AG09319 (cell line): ENCODE results near the gene PLP1.
"Not testable (repeated sequence)": the region's sequence is repeated elsewhere in the genome, so short reads cannot be mapped to it uniquely, and the experiment has no call there.

Source experiments
- DNase-seq: peaks from one replicate; pipeline ENCODE4 v3.0.0-alpha.2; 2010; ENCODE audit warnings: low read depth; ENCODE audit errors: extremely low read depth
- TF ChIP-seq, protein P1 (sequence below): IDR thresholded peaks from 2 replicates; pipeline ENCODE4 v1.5.1; 2011; ENCODE audit warnings: low read depth, mild to moderate bottlenecking, inconsistent platforms, low read length, moderate library complexity

Gene PLP1

GRCh38 chrX:103758555-103758954 lies 18.1 kb upstream of the PLP1 start:
- TF ChIP-seq, protein P1, sequence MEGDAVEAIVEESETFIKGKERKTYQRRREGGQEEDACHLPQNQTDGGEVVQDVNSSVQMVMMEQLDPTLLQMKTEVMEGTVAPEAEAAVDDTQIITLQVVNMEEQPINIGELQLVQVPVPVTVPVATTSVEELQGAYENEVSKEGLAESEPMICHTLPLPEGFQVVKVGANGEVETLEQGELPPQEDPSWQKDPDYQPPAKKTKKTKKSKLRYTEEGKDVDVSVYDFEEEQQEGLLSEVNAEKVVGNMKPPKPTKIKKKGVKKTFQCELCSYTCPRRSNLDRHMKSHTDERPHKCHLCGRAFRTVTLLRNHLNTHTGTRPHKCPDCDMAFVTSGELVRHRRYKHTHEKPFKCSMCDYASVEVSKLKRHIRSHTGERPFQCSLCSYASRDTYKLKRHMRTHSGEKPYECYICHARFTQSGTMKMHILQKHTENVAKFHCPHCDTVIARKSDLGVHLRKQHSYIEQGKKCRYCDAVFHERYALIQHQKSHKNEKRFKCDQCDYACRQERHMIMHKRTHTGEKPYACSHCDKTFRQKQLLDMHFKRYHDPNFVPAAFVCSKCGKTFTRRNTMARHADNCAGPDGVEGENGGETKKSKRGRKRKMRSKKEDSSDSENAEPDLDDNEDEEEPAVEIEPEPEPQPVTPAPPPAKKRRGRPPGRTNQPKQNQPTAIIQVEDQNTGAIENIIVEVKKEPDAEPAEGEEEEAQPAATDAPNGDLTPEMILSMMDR: no peak
- DNase-seq: no peak

DNA sequence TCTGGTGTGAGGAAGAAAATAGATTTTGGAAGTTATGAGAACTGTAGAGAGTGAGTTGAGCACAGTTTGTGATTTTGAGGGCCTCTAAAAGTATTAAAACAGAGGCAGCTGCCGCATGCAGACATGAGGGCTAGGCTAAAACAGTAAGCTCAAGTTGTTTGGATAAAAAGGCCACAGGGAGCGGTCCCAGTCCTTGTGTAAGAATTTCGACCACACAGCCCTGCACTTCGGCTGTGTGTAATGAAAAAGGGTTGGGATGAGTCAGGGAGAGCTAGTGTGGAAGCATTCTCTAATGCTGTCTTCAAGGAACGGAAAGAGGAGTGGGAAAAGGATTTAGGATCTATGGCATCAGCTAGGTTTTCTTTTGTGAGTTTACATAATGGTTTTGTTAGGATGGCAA lies 13.1 kb upstream of the PLP1 start:
- DNase-seq: not testable (repeated sequence)

DNA sequence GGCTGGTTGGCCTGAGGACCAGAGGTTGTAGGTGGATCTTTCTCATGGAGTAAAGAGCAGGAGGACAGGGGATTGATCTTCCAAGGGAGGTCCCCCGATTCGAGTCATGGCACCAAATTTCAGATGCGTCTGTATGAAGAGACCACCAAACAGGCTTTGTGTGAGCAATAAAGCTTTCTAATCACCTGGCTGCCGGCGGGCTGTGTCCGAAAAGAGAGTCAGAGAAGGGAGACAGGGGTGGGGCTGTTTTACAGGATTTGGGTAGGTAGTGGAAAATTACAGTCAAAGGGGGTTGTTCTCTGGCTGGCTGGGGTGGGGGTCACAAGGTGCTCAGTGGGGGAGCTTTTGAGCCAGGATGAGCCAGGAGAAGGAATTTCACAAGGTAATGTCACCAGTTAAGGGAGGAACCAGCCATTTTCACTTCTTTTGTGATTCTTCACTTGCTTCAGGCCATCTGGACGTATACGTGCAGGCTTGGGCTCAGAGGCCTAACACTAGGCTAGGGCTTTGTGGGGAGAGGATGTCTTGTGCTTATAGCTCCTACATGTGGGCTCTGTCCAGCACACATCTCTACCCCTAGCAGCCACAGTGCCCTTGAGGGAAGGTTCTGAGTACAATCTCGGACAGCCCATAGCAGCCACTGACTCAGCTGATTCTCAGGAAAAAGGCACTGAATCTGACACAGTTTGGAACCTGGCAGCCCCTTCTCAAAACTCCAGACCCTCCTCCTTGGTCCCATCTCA lies 9.7 kb upstream of the PLP1 start:
- DNase-seq: not testable (repeated sequence)

DNA sequence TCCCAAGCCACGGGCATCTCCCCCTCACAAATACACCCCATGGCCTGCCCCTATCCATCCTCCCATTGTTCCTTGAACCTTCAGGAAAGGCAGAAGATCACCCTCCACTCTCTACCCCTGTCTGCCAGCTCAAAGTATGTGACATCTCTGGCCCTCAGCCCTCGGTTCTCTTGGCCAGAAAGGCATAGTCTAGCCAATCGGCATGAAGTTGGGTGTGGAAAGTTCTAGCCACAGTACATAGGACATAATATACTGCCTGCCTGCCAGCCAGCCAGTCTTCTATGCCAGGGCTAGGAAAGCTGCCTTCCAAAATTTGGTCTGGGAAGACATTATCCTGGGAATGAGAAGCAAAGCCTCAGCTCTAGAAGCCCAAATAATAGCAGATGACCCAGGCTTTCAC lies 3.2 kb upstream of the PLP1 start:
- TF ChIP-seq, protein P1: no peak
- DNase-seq: no peak

DNA sequence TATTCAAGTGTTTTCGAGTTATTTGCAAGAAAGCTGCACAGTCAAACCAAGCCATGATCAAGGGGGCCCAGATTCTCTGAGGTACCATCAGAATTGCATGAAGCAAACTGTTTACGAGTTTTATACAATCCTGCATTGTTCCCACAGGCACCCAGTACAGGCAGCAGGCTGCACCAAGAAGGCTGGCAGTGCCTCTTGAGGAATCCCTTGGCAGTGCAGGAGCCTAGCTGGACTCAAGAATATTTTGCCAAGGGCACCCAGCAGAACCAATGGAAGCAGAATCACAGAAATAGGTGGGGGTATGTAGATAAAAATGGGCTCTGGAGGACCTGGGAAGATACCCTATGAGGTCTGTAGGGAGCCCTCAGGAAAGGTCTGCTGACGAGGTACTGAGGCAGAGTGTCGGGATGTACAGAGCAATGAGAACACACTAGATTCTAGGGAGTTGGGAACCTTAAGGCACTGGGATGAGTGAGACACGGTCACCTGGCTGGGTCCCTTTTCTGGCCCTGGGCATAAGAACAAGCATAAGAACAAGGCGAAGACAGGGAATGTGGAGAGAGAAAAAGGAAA lies 2.5 kb upstream of the PLP1 start:
- TF ChIP-seq, protein P1: peak; percentile 35
- DNase-seq: no peak

DNA sequence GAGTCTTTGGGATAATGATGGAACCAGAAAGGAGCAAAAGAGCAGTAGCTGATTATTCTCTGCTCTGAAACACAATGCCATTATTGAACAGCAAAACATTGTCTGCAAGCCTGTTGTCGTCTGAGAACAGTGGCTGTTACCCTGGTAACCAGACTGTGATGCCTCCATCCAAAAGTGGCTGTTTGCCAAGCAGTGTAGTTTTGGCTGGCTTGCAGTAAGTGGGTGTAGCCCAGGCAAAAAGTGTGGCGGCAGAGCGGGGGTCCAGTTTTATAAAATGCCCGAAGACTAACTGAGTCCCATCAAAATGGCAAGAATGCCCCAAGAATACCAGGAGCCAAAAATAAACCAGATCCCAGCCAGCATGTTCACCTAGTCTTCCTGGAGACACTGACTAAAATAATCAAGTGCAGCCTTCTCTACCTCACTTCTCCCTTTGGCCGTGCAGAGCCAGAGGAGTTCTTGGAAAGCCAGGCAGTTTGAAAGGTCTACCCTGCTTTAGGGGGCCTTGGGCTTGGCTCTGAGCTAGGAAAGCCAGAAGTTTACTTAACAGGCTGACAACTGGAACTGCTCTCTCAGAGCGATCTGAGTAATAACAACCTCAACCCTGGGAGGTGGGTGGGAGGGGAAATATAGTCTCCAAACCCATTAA lies 2.6 kb downstream of the PLP1 start:
- TF ChIP-seq, protein P1: no peak
- DNase-seq: no peak

GRCh38 chrX:103780336-103781061 lies 3.9 kb downstream of the PLP1 start:
- TF ChIP-seq, protein P1: no peak
- DNase-seq: no peak

- TF ChIP-seq, protein P1: no peak
- no peak for DNase-seq
Observed at GRCh38 chrX:103781062-103781402, 4.4 kb downstream of the PLP1 start.
